Measurements from ENCODE around the gene DMWD. TPM values are rescaled to one million over a fixed set of nuclear protein-coding genes. Genes with fewer than 3 reads are reported as not detected.

DMWD gene
- total and polyA plus RNA-seq, 2 of the 13 experiments (the other 11 are each of a cell fraction or from before 2014, with no cell fraction given) = 10.3 to 14.9 TPM

- TF ChIP-seq DBP (CRISPR knock-in tag; IDR thresholded peaks at IDR 0.05; ENCODE audit: not compliant biosample characterization) = peak; percentile 14
- TF ChIP-seq SOX5 (CRISPR knock-in tag; IDR thresholded peaks at IDR 0.05; ENCODE audit: borderline replicate concordance) = peak; percentile 48; the same call in 1 of the 2 replicates
- no peak for TF ChIP-seq KIAA2018 (CRISPR knock-in tag; IDR thresholded peaks at IDR 0.05; ENCODE audit: borderline replicate concordance)
- peak; percentile 64; the same call in 1 of the 2 replicates for TF ChIP-seq CHD2 (IDR thresholded peaks at IDR 0.05; ENCODE audit: low read depth, low read length)
- TF ChIP-seq KMT2B (CRISPR knock-in tag; IDR thresholded peaks at IDR 0.05) = peak; percentile 64
- TF ChIP-seq, protein P1, sequence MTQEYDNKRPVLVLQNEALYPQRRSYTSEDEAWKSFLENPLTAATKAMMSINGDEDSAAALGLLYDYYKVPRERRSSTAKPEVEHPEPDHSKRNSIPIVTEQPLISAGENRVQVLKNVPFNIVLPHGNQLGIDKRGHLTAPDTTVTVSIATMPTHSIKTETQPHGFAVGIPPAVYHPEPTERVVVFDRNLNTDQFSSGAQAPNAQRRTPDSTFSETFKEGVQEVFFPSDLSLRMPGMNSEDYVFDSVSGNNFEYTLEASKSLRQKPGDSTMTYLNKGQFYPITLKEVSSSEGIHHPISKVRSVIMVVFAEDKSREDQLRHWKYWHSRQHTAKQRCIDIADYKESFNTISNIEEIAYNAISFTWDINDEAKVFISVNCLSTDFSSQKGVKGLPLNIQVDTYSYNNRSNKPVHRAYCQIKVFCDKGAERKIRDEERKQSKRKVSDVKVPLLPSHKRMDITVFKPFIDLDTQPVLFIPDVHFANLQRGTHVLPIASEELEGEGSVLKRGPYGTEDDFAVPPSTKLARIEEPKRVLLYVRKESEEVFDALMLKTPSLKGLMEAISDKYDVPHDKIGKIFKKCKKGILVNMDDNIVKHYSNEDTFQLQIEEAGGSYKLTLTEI (CRISPR knock-in tag; conservative IDR thresholded peaks at IDR 0.05) = no peak
- TF ChIP-seq REPIN1 (CRISPR knock-in tag; IDR thresholded peaks at IDR 0.05; ENCODE audit: borderline replicate concordance, low read depth) = no peak
- no peak for TF ChIP-seq ATM (IDR thresholded peaks at IDR 0.05; ENCODE audit: borderline replicate concordance)
- TF ChIP-seq ESRRA (CRISPR knock-in tag; IDR thresholded peaks at IDR 0.05; ENCODE audit: low read depth) = no peak; the same call in 1 of the 2 replicates
- TF ChIP-seq ZNF501 (CRISPR knock-in tag; IDR thresholded peaks at IDR 0.05) = peak; percentile 48; the same call in 1 of the 2 replicates
- TF ChIP-seq ZBTB20 (CRISPR knock-in tag; IDR thresholded peaks at IDR 0.05; ENCODE audit: borderline replicate concordance, low read depth) = peak; percentile 45; the same call in 1 of the 2 replicates
- no peak for TF ChIP-seq PLSCR1 (CRISPR knock-in tag; IDR thresholded peaks at IDR 0.05; ENCODE audit: borderline replicate concordance)
- no peak for TF ChIP-seq SMARCC2 (IDR thresholded peaks at IDR 0.05)
- no peak for TF ChIP-seq ZNF549 (CRISPR knock-in tag; IDR thresholded peaks at IDR 0.05)
- peak; percentile 48; the same call in 1 of the 2 replicates for TF ChIP-seq ZNF160 (CRISPR knock-in tag; IDR thresholded peaks at IDR 0.05)
- TF ChIP-seq, protein P2, sequence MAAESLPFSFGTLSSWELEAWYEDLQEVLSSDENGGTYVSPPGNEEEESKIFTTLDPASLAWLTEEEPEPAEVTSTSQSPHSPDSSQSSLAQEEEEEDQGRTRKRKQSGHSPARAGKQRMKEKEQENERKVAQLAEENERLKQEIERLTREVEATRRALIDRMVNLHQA (CRISPR knock-in tag; IDR thresholded peaks at IDR 0.05) = no peak
- no peak for TF ChIP-seq ZNF468 (CRISPR knock-in tag; IDR thresholded peaks at IDR 0.05)
Measured at GRCh38 chr19:45768984-45769782, 23.5 kb downstream of the DMWD start, which contains the start of gene SIX5 (continued).
